Mesendoderm (in vitro differentiated cells): ENCODE measurements around the gene LIPI. TPM values are rescaled to one million over a fixed set of nuclear protein-coding genes. Genes with fewer than 3 reads are reported as not detected.
A peak's percentile ranks its signal among the peaks of the same experiment; 100 is the strongest.

ENCODE experiments used
- DNase-seq: peaks from one replicate; pipeline ENCODE4 v3.0.0; 2013
- H2AK5ac ChIP-seq: 2 replicates; pipeline ENCODE4 v1.6.1; 2013; ENCODE audit warnings: low read length, inconsistent platforms
- H2BK120ac ChIP-seq: 2 replicates; pipeline ENCODE4 v1.6.1; 2013; ENCODE audit warnings: low read depth, mild to moderate bottlenecking, low read length, moderate library complexity, mixed read lengths
- H2BK15ac ChIP-seq: replicated peaks from 2 replicates; pipeline ENCODE4 v1.6.1; 2013; ENCODE audit warnings: low read depth, mild to moderate bottlenecking, moderate library complexity
- H2BK5ac ChIP-seq: 2 replicates; pipeline ENCODE4 v1.6.1; 2013; ENCODE audit warnings: low read length, inconsistent platforms
- H3K18ac ChIP-seq: 2 replicates; pipeline ENCODE4 v1.6.1; 2013; ENCODE audit warnings: mild to moderate bottlenecking, low read length, mixed read lengths
- H3K23ac ChIP-seq: one replicate; pipeline ENCODE4 v1.6.1; 2013; ENCODE audit warnings: low read length
- H3K27ac ChIP-seq: 2 replicates; pipeline ENCODE4 v1.5.1; 2013; ENCODE audit warnings: low read depth, mild to moderate bottlenecking, inconsistent platforms, low read length, moderate library complexity
- H3K27me3 ChIP-seq: 2 replicates; pipeline ENCODE4 v1.6.1; 2013; ENCODE audit warnings: low read length, control low read depth, mild to moderate bottlenecking, inconsistent platforms; ENCODE audit not compliant: insufficient read depth, poor library complexity
- H3K36me3 ChIP-seq: 2 replicates; pipeline ENCODE4 v1.6.1; 2013; ENCODE audit warnings: low read length, inconsistent platforms; ENCODE audit not compliant: control insufficient read depth, insufficient read depth
- H3K4ac ChIP-seq: one replicate; pipeline ENCODE4 v1.6.1; 2013; ENCODE audit warnings: low read depth, mild to moderate bottlenecking, low read length, moderate library complexity
- H3K4me1 ChIP-seq: 2 replicates; pipeline ENCODE4 v1.6.1; 2013; ENCODE audit warnings: low read depth, low read length, inconsistent platforms; ENCODE audit not compliant: control insufficient read depth
- H3K4me2 ChIP-seq: 2 replicates; pipeline ENCODE4 v1.6.1; 2013; ENCODE audit warnings: low read length
- H3K4me3 ChIP-seq: 2 replicates; pipeline ENCODE4 v1.5.1; 2013; ENCODE audit warnings: mild to moderate bottlenecking, low read length
- H3K56ac ChIP-seq: one replicate; pipeline ENCODE4 v1.6.1; 2013; ENCODE audit warnings: low read length
- H3K79me1 ChIP-seq: 2 replicates; pipeline ENCODE4 v1.6.1; 2013; ENCODE audit warnings: low read length, inconsistent platforms
- H3K79me2 ChIP-seq: 2 replicates; pipeline ENCODE4 v1.6.1; 2013; ENCODE audit warnings: mild to moderate bottlenecking, low read length; ENCODE audit not compliant: control insufficient read depth, insufficient read depth
- H3K9ac ChIP-seq: 2 replicates; pipeline ENCODE4 v1.6.1; 2013; ENCODE audit warnings: low read length, inconsistent platforms
- H4K5ac ChIP-seq: one replicate; pipeline ENCODE4 v1.6.1; 2013; ENCODE audit warnings: low read length
- H4K8ac ChIP-seq: one replicate; pipeline ENCODE4 v1.6.1; 2013; ENCODE audit warnings: low read depth, mild to moderate bottlenecking, control low read depth, low read length, moderate library complexity
- WGBS: extraction: QIAGEN DNeasy Blood & Tissue Kit; methylation state at CpG from one replicate; pipeline ENCODE4 v1.1.7; 2013; ENCODE audit warnings: low lambda C conversion rate, missing lambda C conversion rate; ENCODE audit not compliant: insufficient coverage; ENCODE audit errors: extremely low coverage; 5-methylcytosine and 5-hydroxymethylcytosine counted together
- polyA plus RNA-seq, 2 experiments: library from polyadenylated mRNA; stranded (reverse); fragments of 200-250 nt; gene quantifications; one replicate each; pipeline ENCODE4 v1.2.3, GENCODE V29; 2013

Gene LIPI
- polyA plus RNA-seq (2013, experiment 1 of 2) = not detected
- polyA plus RNA-seq (2013, experiment 2 of 2) = 0.01 TPM

- H3K4me3 ChIP-seq = no peak within 1 kb of the TSS
- no peak for DNase-seq
- H3K27ac ChIP-seq = no peak within 1 kb of the TSS
- no CpG with 5 or more reads among the region's 1 CpG for WGBS
- no peak within 1 kb of the TSS for H3K23ac ChIP-seq
- H3K36me3 ChIP-seq = no peaks in the 10 kb centered on the region
- no peak within 1 kb of the TSS for H3K56ac ChIP-seq
- no peak within 1 kb of the TSS for H3K9ac ChIP-seq
- no peak within 1 kb of the TSS for H3K18ac ChIP-seq
- H2BK5ac ChIP-seq = no peak within 1 kb of the TSS
- H4K5ac ChIP-seq = no peak within 1 kb of the TSS
- no peak within 1 kb of the TSS for H2AK5ac ChIP-seq
- H4K8ac ChIP-seq = no peak within 1 kb of the TSS
- H3K4me1 ChIP-seq = no peaks in the 10 kb centered on the region
- H3K79me1 ChIP-seq = no peaks in the 10 kb centered on the region
- H3K4ac ChIP-seq = no peak within 1 kb of the TSS
- H3K79me2 ChIP-seq = no peaks in the 10 kb centered on the region
- H2BK15ac ChIP-seq = no peak within 1 kb of the TSS
- H3K27me3 ChIP-seq = no peaks in the 10 kb centered on the region
- H2BK120ac ChIP-seq = no peak within 1 kb of the TSS
- H3K4me2 ChIP-seq = no peak within 1 kb of the TSS
These were observed at the start of gene LIPI for GRCh38 chr21:14210738-14211137. LIPI (minus strand) TSS chr21:14210955; CDS start chr21:14210845, 110 bp downstream.

- Histone ChIP-seq H3K27me3 (no peaks in the 10 kb centered on the region), H3K9ac (no peak overlapping the region), H3K4ac (no peak overlapping the region), H3K56ac (no peak overlapping the region), H3K36me3 (no peaks in the 10 kb centered on the region), H3K23ac (no peak overlapping the region), H2AK5ac (no peak overlapping the region), H4K8ac (no peak overlapping the region), H3K4me3 (no peak overlapping the region), H3K79me1 (no peaks in the 10 kb centered on the region), H2BK15ac (no peak overlapping the region), H4K5ac (no peak overlapping the region), H2BK5ac (no peak overlapping the region), H2BK120ac (no peak overlapping the region), H3K4me1 (no peaks in the 10 kb centered on the region), H3K79me2 (no peaks in the 10 kb centered on the region), H3K4me2 (no peak overlapping the region), H3K18ac (no peak overlapping the region), H3K27ac (no peak overlapping the region)
- no peak for DNase-seq
- no CpG with 5 or more reads among the region's 1 CpG for WGBS
These were observed 49.5 kb upstream of the LIPI start for GRCh38 chr21:14260174-14260764.

- Histone ChIP-seq H3K23ac (no peak overlapping the region), H2BK120ac (no peak overlapping the region), H2BK15ac (no peak overlapping the region), H3K4ac (no peak overlapping the region), H3K4me3 (no peak overlapping the region), H3K4me2 (no peak overlapping the region), H4K8ac (no peak overlapping the region), H4K5ac (no peak overlapping the region), H3K9ac (no peak overlapping the region), H3K36me3 (no peaks in the 10 kb centered on the region), H3K79me1 (no peaks in the 10 kb centered on the region), H3K18ac (no peak overlapping the region), H3K79me2 (no peaks in the 10 kb centered on the region), H2BK5ac (no peak overlapping the region), H3K56ac (no peak overlapping the region), H3K4me1 (no peaks in the 10 kb centered on the region), H2AK5ac (no peak overlapping the region), H3K27me3 (no peaks in the 10 kb centered on the region), H3K27ac (no peak overlapping the region)
- no CpG with 5 or more reads among the region's 3 CpGs for WGBS
- peak; percentile 69 for DNase-seq
These were observed 49.0 kb upstream of the LIPI start for GRCh38 chr21:14259747-14260146.

- Histone ChIP-seq H3K23ac (no peak overlapping the region), H3K18ac (no peak overlapping the region), H2BK15ac (no peak overlapping the region), H4K8ac (no peak overlapping the region), H3K9ac (no peak overlapping the region), H3K27me3 (no peaks in the 10 kb centered on the region), H3K79me2 (no peaks in the 10 kb centered on the region), H2BK120ac (no peak overlapping the region), H2BK5ac (no peak overlapping the region), H3K4ac (no peak overlapping the region), H3K4me2 (no peak overlapping the region), H3K4me3 (no peak overlapping the region), H4K5ac (no peak overlapping the region), H3K27ac (no peak overlapping the region), H2AK5ac (no peak overlapping the region), H3K56ac (no peak overlapping the region), H3K79me1 (no peaks in the 10 kb centered on the region), H3K4me1 (no peaks in the 10 kb centered on the region), H3K36me3 (no peaks in the 10 kb centered on the region)
- WGBS = no CpG with 5 or more reads among the region's 1 CpG
- no peak for DNase-seq
These were observed 40.6 kb upstream of the LIPI start for GRCh38 chr21:14251336-14251735.

GRCh38 chr21:14245711-14246110, 35.0 kb upstream of the LIPI start:
- no peak overlapping the region for H3K4me3 ChIP-seq

DNA sequence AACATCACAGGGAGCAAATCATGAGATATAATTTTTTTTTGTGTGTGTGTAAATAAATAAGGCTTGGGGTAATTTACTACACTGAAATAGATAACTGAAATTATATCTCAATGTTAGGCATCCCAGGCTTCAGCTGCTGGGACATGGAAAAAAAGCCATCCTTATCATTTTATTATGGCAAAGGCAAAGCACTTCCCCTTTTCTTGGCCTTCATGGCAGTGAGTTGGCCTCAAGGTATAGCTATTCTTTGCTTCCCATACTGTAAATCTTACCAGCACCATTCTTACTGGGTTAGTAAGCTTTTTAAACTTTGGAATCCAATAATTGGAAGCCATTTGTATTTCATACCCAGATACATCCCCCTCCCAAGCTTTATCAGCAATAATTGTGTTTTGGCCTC, 34.2 kb upstream of the LIPI start:
- H4K8ac ChIP-seq = no peak overlapping the region
- no peaks in the 10 kb centered on the region for H3K79me2 ChIP-seq
- H2BK120ac ChIP-seq = no peak overlapping the region
- DNase-seq = no peak
- no peak overlapping the region for H2BK15ac ChIP-seq
- no peak overlapping the region for H3K9ac ChIP-seq
- H3K79me1 ChIP-seq = no peaks in the 10 kb centered on the region
- H3K4me3 ChIP-seq = no peak overlapping the region
- no peak overlapping the region for H3K4ac ChIP-seq
- no peak overlapping the region for H2BK5ac ChIP-seq
- no peak overlapping the region for H3K27ac ChIP-seq
- no peak overlapping the region for H2AK5ac ChIP-seq
- no peak overlapping the region for H3K18ac ChIP-seq
- no peaks in the 10 kb centered on the region for H3K27me3 ChIP-seq
- H3K4me1 ChIP-seq = no peaks in the 10 kb centered on the region
- H3K23ac ChIP-seq = no peak overlapping the region
- no peak overlapping the region for H3K56ac ChIP-seq
- H4K5ac ChIP-seq = no peak overlapping the region
- no peak overlapping the region for H3K4me2 ChIP-seq
- H3K36me3 ChIP-seq = no peaks in the 10 kb centered on the region

More at GRCh38 chr21:14245711-14246110, 35.0 kb upstream of the LIPI start:
- Histone ChIP-seq H3K4ac (no peak overlapping the region), H2AK5ac (no peak overlapping the region), H3K79me2 (no peaks in the 10 kb centered on the region), H3K4me2 (no peak overlapping the region), H3K27ac (no peak overlapping the region), H3K79me1 (no peaks in the 10 kb centered on the region), H3K27me3 (no peaks in the 10 kb centered on the region), H2BK120ac (no peak overlapping the region), H3K4me1 (no peaks in the 10 kb centered on the region), H3K56ac (no peak overlapping the region), H4K5ac (no peak overlapping the region), H3K36me3 (no peaks in the 10 kb centered on the region), H4K8ac (no peak overlapping the region), H2BK15ac (no peak overlapping the region), H3K23ac (no peak overlapping the region), H2BK5ac (no peak overlapping the region), H3K9ac (no peak overlapping the region), H3K18ac (no peak overlapping the region)
- DNase-seq = no peak
